Fibroblast of lung (primary cell): ENCODE results near the gene TNC. TPM values are rescaled to one million over a fixed set of nuclear protein-coding genes. Genes with fewer than 3 reads are reported as not detected.

Experiments
- DNase-seq, 2 donors: peaks; one replicate each; pipeline versions ENCODE4 v3.0.0 to v3.0.0-alpha.2; 2010; ENCODE audit warnings: low read depth in 2 of 2
- H2AFZ ChIP-seq: 2 replicates; pipeline ENCODE4 v1.5.1; 2012; ENCODE audit warnings: low read length, control low read depth, inconsistent platforms
- H3K27ac ChIP-seq: 2 replicates; pipeline ENCODE4 v1.5.1; 2011; ENCODE audit warnings: low read length, control low read depth; ENCODE audit not compliant: insufficient read depth
- H3K27me3 ChIP-seq: 2 replicates; pipeline ENCODE4 v1.5.1; 2011; ENCODE audit warnings: mild to moderate bottlenecking, low read length; ENCODE audit not compliant: control insufficient read depth, insufficient read depth
- H3K36me3 ChIP-seq: 2 replicates; pipeline ENCODE4 v1.5.1; 2011; ENCODE audit warnings: low read length; ENCODE audit not compliant: control insufficient read depth, insufficient read depth
- H3K4me1 ChIP-seq: 2 replicates; pipeline ENCODE4 v1.5.1; 2011; ENCODE audit warnings: low read length; ENCODE audit not compliant: control insufficient read depth, insufficient read depth; ENCODE audit errors: extremely low read depth
- H3K4me2 ChIP-seq: 2 replicates; pipeline ENCODE4 v1.5.1; 2011; ENCODE audit warnings: low read length, control low read depth; ENCODE audit not compliant: insufficient read depth; ENCODE audit errors: extremely low read depth
- H3K4me3 ChIP-seq, 4 experiments: fragments of 200-600 bp in 1 of 4; sonication (generic) in 1 of 4; replicated peaks in 1 of 4; 2 replicates each; pipeline ENCODE4 v1.5.1; 2011 to 2016; ENCODE audit warnings: low read length in 4 of 4, low read depth in 3 of 4, mild to moderate bottlenecking in 3 of 4, control low read depth in 2 of 4, inconsistent platforms in 1 of 4, mixed read lengths in 1 of 4; ENCODE audit not compliant: insufficient read depth in 1 of 4; ENCODE audit errors: control extremely low read depth in 1 of 4
- H3K79me2 ChIP-seq: 2 replicates; pipeline ENCODE4 v1.5.1; 2012; ENCODE audit warnings: mild to moderate bottlenecking, low read length, inconsistent platforms; ENCODE audit not compliant: control insufficient read depth, insufficient read depth
- H3K9ac ChIP-seq: 2 replicates; pipeline ENCODE4 v1.5.1; 2011; ENCODE audit warnings: mild to moderate bottlenecking, low read length, control low read depth; ENCODE audit not compliant: insufficient read depth
- H3K9me3 ChIP-seq: 2 replicates; pipeline ENCODE4 v1.5.1; 2012; ENCODE audit warnings: low read depth, low read length; ENCODE audit not compliant: control insufficient read depth, insufficient read depth
- H4K20me1 ChIP-seq: 2 replicates; pipeline ENCODE4 v1.5.1; 2011; ENCODE audit warnings: low read length; ENCODE audit not compliant: control insufficient read depth, insufficient read depth; ENCODE audit errors: extremely low read depth
- CTCF ChIP-seq, 2 donors: IDR thresholded peaks in 1 of 2; conservative IDR thresholded peaks in 1 of 2; 1 replicate in 1 of 2; 2 replicates in 1 of 2; pipeline ENCODE4 v1.5.1; 2011 to 2012; ENCODE audit warnings: low read length in 2 of 2, control low read depth in 1 of 2, inconsistent platforms in 1 of 2, low read depth in 1 of 2, mild to moderate bottlenecking in 1 of 2
- EZH2 ChIP-seq: IDR thresholded peaks from 2 replicates; pipeline ENCODE4 v1.5.1; 2012; ENCODE audit warnings: low read length, control low read depth, mild to moderate bottlenecking; ENCODE audit errors: missing control alignments
- polyA plus RNA-seq, 2 donors: library from polyadenylated mRNA; depleted of rRNA in 1 of 2; stranded (reverse) in 1 of 2; unstranded in 1 of 2; fragments of >200 nt; gene quantifications; 2 replicates each; pipeline ENCODE4 v1.2.1, GENCODE V29; 2011 to 2012; ENCODE audit warnings: missing spikeins in 1 of 2
- total RNA-seq: library from RNA; depleted of rRNA; stranded (reverse); fragments of >200 nt; gene quantifications from 2 replicates; pipeline ENCODE4 v1.2.1, GENCODE V29; 2014

The TNC gene
- total and polyA plus RNA-seq, 2 donors (not counting 1 experiment from before 2014, with no cell fraction given), result 227 to 560 TPM

- Histone ChIP-seq H3K79me2 (no peaks in the 10 kb centered on the region), H3K36me3 (no peaks in the 10 kb centered on the region), H3K4me2 (peak overlapping the region; percentile 38), H2AFZ (no peak overlapping the region), H4K20me1 (no peaks in the 10 kb centered on the region), H3K9ac (no peak overlapping the region), H3K4me1 (peaks cover 10% of the 10 kb centered on the region), H3K27ac (no peak overlapping the region), H3K4me3 (no peak overlapping the region), H3K9me3 (no peaks in the 10 kb centered on the region), H3K27me3 (no peaks in the 10 kb centered on the region)
- TF ChIP-seq EZH2 (no peak), CTCF (conservative IDR thresholded peaks at IDR 0.05 in 1 of 2, IDR thresholded peaks at IDR 0.05 in 1 of 2; ENCODE audit: low read depth in 1 of 2, low read length in 2 of 2) (no peak)
- peak; percentile 45 to 80 for DNase-seq
Observed at GRCh38 chr9:115164511-115164974, 46.6 kb upstream of the TNC start.

- no peak overlapping the region for H3K27ac ChIP-seq
Observed at GRCh38 chr9:115162946-115163345, 45.0 kb upstream of the TNC start.

GRCh38 chr9:115161446-115161845, 43.5 kb upstream of the TNC start:
- peaks cover 17% of the 10 kb centered on the region for H3K4me1 ChIP-seq
- no peak overlapping the region for H3K4me3 ChIP-seq
- no peak for TF ChIP-seq CTCF (conservative IDR thresholded peaks at IDR 0.05 in 1 of 2, IDR thresholded peaks at IDR 0.05 in 1 of 2; ENCODE audit: low read depth in 1 of 2, low read length in 2 of 2)
- no peak for TF ChIP-seq EZH2
- H3K4me2 ChIP-seq, result no peak overlapping the region
- H3K36me3 ChIP-seq, result no peaks in the 10 kb centered on the region
- no peak overlapping the region for H3K27ac ChIP-seq
- no peak overlapping the region for H2AFZ ChIP-seq
- H3K9ac ChIP-seq, result no peak overlapping the region
- no peaks in the 10 kb centered on the region for H3K9me3 ChIP-seq
- H3K27me3 ChIP-seq, result no peaks in the 10 kb centered on the region
- no peaks in the 10 kb centered on the region for H4K20me1 ChIP-seq
- peak in 1 of 2 donors; percentile 21 for DNase-seq
- H3K79me2 ChIP-seq, result no peaks in the 10 kb centered on the region

More at GRCh38 chr9:115162946-115163345, 45.0 kb upstream of the TNC start:
- Histone ChIP-seq H3K9me3 (no peaks in the 10 kb centered on the region), H3K9ac (no peak overlapping the region), H2AFZ (no peak overlapping the region), H3K4me3 (no peak overlapping the region), H3K4me2 (no peak overlapping the region), H3K36me3 (no peaks in the 10 kb centered on the region), H3K4me1 (peaks cover 10% of the 10 kb centered on the region), H3K79me2 (no peaks in the 10 kb centered on the region), H3K27me3 (no peaks in the 10 kb centered on the region), H4K20me1 (no peaks in the 10 kb centered on the region)
- peak in 1 of 2 donors; percentile 17 for DNase-seq
- no peak for TF ChIP-seq CTCF (conservative IDR thresholded peaks at IDR 0.05 in 1 of 2, IDR thresholded peaks at IDR 0.05 in 1 of 2; ENCODE audit: low read depth in 1 of 2, low read length in 2 of 2)
- TF ChIP-seq EZH2, result no peak
